HG02840 (cell line): Measurements from ENCODE around the gene PLXDC1.
"Not testable (repeated sequence)": the region's sequence is repeated elsewhere in the genome, so short reads cannot be mapped to it uniquely, and the experiment has no call there.

Experiments
- ATAC-seq: cut with Tn5 transposase; IDR thresholded peaks from one replicate; pipeline ENCODE4 v1.9.1; 2021; ENCODE audit warnings: mild to moderate bottlenecking, moderate library complexity, moderate number of reproducible peaks; ENCODE audit not compliant: unreplicated experiment, low FRiP score

PLXDC1 gene

DNA sequence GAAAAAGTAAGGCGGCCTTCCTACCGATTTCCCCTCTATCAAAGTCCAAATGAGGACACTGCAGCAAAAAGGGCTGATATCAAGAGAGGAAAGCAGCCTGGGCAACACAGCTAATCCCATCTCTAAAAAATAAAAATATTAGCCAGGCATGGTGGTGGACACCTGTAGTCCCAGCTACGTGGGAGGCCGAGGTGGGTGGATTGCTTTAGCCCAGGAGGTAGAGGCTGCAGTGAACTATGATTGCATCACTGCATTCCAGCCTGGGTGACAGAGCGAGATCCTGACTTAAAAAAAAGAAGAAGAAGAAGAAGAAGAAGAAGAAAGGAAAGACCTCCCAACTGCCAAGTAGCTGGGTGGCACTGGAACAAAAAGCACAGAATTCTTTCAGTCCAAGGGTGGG is 31.6 kb upstream of the PLXDC1 start:
- no peak for ATAC-seq

- ATAC-seq = no peak
Measured at GRCh38 chr17:39181303-39181702, 29.9 kb upstream of the PLXDC1 start.

DNA sequence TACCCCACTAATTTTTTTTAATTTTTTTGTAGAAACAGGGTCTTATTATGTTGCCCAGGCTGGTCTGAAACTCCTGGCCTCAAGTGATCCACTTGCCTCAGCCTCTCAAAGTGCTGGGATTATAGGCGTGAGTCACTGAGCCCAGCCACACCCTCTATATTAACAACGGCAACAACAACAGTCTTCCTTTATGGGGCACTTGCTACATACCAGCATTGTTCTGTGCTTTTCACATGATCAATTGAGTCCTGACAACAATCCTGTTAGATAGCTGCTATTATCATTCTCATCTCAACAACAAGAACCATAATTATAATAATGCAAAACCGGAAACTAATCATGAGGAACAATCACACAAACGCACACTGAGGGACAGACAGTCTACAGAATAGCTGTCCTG is 27.1 kb upstream of the PLXDC1 start:
- ATAC-seq = no peak

- no peak for ATAC-seq
Measured at GRCh38 chr17:39177256-39177655, 25.8 kb upstream of the PLXDC1 start.

DNA sequence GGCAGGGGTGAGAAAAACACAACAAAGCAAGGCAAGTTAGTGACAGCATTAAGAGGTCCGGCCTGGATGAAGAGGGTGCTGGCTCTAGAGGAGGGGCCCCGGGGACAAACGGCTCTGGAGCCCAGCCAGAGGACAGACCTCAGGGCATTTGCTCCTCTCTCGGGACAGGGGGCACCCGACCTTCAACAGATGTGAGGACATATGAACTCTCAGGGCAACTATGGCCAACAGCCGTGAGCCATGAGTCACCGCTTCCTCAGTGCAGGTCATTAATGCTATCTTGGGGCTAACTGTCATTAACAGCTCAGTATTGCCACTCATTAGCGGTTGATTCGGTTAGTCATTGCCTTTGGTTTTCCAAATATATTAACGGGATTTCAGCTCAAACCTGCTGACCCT is 24.3 kb upstream of the PLXDC1 start:
- ATAC-seq = no peak

GRCh38 chr17:39174920-39175694 is 23.7 kb upstream of the PLXDC1 start:
- no peak for ATAC-seq

GRCh38 chr17:39173526-39174274 is 22.3 kb upstream of the PLXDC1 start:
- ATAC-seq = no peak

- ATAC-seq = no peak
Measured at GRCh38 chr17:39173080-39173479, 21.6 kb upstream of the PLXDC1 start.

GRCh38 chr17:39171933-39172332 is 20.5 kb upstream of the PLXDC1 start:
- no peak for ATAC-seq

DNA sequence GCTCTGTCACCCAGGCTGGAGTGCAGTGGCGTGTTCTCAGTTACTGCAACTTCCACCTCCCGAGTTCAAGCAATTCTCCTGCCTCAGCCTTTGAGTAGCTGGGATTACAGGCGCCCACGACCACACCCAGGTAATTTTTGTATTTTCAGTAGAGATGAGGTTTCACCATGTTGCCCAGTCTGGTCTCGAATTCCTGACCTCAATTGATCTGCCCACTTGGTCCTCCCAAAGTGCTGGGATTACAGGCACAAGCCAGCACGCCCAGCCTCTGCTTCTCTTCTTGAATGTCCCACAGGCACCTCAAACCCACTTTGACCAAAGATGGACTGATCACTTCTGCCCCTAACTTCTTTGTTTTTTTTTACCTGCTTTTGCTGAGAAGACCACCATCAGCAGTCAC is 19.1 kb upstream of the PLXDC1 start:
- no peak for ATAC-seq

- ATAC-seq = no peak
Measured at GRCh38 chr17:39170109-39170508, 18.7 kb upstream of the PLXDC1 start.

- ATAC-seq = no peak
Measured at GRCh38 chr17:39169518-39169917, 18.1 kb upstream of the PLXDC1 start.

DNA sequence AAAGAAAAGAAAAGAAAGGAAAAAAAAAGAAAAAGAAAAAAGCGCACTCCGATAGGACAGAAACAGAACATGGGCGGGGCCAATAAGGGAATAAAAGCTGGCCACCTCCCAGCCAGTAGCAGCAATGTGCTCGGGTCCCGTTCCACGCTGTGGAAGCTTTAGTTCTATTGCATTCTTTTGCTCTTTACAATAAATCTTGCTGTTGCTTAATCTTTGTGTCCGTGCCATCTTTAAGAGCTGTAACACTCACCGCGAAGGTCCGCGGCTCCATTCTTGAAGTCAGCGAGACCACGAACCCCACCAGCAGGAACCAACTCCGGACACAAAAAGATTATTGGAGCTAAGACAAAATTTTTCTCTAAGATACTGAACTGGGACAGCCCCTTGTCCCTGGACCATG is 17.7 kb upstream of the PLXDC1 start:
- ATAC-seq = no peak

GRCh38 chr17:39168503-39168902 is 17.1 kb upstream of the PLXDC1 start:
- ATAC-seq = not testable (repeated sequence)

DNA sequence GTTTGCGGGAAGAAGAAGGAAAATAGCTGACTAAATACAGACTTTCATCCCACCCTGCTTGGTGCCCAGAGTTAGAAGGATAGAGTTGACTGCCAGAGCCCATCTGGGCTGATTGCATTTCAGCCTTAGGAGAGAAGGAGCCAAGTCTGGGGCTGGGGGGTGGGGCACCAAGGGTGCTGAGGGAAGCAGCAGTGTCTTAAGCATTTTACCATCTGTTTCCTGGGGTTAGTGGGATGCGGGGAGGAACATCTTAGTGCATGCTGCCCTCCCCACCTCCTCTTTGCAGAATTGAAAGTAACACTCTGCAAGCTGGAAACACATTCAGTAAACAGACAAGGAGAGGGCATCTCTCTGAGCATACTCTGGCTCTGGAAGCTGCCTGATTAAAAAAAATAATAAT is 16.0 kb upstream of the PLXDC1 start:
- ATAC-seq = no peak

GRCh38 chr17:39166437-39167335 is 15.2 kb upstream of the PLXDC1 start:
- ATAC-seq = no peak

DNA sequence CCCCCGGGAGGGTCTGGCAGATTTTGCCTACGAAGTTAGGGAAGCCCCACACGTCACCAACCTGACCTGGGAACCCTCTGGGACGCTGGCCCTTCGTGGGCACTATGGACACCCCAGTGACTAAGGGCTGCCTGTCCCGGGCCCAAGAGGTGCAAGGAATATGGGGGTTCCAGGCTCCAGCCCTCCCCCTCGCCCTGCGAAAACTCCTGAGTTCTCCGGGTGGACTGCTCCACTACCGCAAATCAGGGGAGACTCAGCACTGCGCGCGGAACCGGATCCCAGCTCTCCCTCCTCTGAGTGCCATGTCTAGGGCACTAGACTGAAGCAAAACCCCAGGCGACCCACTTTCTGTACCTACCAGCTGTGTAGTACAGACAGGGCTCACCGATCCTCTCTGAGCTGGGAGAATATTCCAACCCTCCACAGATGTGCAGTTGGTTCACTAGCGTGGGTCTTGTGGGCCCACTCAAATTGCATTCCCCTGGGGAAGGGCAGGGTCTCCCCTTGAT is 14.5 kb upstream of the PLXDC1 start, which contains the start of gene ARL5C:
Gene ARL5C, minus strand, starts transcription at position 321 of the 509 bp plus-strand sequence. CDS start 401 bp downstream, outside the sequence.
- ATAC-seq = no peak

DNA sequence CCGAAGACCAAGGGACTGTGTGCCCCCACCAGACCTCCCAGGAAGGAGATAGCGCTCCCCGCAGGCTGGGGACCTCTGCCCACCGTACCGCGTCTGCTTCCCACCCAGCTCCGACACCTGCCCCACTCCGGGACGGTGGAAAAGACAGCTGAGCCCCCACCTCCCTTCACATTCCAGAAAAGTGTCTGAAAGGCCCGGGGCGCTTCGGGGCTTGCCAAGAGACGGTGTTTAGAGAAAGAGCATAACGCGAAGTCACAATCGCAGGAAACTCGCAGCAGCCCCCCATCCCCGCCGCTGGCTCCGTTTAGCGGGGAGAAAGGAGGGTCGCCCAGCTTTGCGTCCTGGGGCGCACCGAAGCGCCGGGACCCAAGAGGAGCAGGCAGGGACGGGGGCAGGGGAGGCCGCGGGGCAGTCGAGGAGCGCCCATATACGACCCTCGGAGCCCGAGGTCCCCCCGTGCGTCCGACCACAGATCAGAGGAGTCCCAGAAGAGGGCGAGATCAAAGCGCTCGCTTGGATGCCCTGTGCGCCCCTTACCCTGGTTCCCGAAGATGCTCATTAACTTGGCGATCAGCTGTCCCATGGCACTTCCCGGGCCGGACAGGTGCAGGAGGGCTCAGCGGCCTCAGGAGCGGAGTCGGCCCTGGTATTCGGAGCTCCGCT is 13.9 kb upstream of the PLXDC1 start:
- ATAC-seq = no peak

GRCh38 chr17:39164675-39165143 is 13.3 kb upstream of the PLXDC1 start:
- no peak for ATAC-seq

DNA sequence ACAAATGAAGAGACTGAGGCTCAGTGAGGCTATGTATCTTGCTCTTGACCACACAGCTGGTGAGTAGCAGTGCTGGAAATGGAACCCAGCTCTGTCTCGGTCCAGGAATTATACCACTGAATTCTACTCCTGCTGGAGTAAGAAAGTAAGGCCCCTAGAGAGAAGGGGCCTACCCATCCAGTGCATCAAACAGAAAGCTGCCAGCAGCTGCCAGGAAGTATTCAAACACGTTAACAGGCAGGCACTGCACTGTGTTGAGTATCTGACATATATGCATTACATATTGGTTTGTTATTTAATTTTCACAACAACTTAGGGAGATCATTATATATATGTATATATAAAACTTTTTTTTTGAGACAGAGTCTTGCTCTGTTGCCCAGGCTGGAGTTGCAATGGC is 10.5 kb upstream of the PLXDC1 start:
- no peak for ATAC-seq
